Lung (tissue), 12 donors: ENCODE measurements around the gene SLC22A4. TPM values are rescaled to one million over a fixed set of nuclear protein-coding genes. Genes with fewer than 3 reads are reported as not detected.

Experiments used
- ATAC-seq: fragments of 200-7000 bp; cut with Tn5 transposase; one replicate; pipeline ENCODE4 v1.9.1; 2020; ENCODE audit warnings: moderate number of reproducible peaks; ENCODE audit not compliant: insufficient read depth, low FRiP score
- DNase-seq, 3 donors: peaks; one replicate each; pipeline ENCODE4 v3.0.0-alpha.2; 2013 to 2017
- H3K27ac ChIP-seq, 2 donors: one replicate each; pipeline ENCODE4 v1.5.1; 2013; ENCODE audit warnings: mild to moderate bottlenecking in 2 of 2, moderate library complexity in 2 of 2, control low read depth in 1 of 2, inconsistent platforms in 1 of 2, low read depth in 1 of 2, low read length in 1 of 2
- H3K27me3 ChIP-seq, 3 donors: one replicate each; pipeline ENCODE4 v1.5.1; 2013; ENCODE audit warnings: low read length in 2 of 3; ENCODE audit not compliant: control insufficient read depth in 3 of 3, insufficient read depth in 3 of 3
- H3K36me3 ChIP-seq, 4 donors: one replicate each; pipeline ENCODE4 v1.5.1; 2013; ENCODE audit warnings: low read length in 4 of 4, mild to moderate bottlenecking in 1 of 4, moderate library complexity in 1 of 4; ENCODE audit not compliant: control insufficient read depth in 4 of 4, insufficient read depth in 4 of 4
- H3K4me1 ChIP-seq, 5 donors: one replicate each; pipeline ENCODE4 v1.5.1; 2013; ENCODE audit warnings: low read length in 5 of 5, mild to moderate bottlenecking in 2 of 5, moderate library complexity in 1 of 5; ENCODE audit not compliant: control insufficient read depth in 5 of 5, insufficient read depth in 5 of 5
- H3K4me3 ChIP-seq: one replicate; pipeline ENCODE4 v1.5.1; 2013; ENCODE audit warnings: mild to moderate bottlenecking, control low read depth, moderate library complexity
- H3K9ac ChIP-seq, 2 donors: one replicate each; pipeline ENCODE4 v1.5.1; 2013; ENCODE audit warnings: low read length in 2 of 2, control low read depth in 1 of 2; ENCODE audit not compliant: insufficient read depth in 1 of 2
- H3K9me3 ChIP-seq, 4 donors: one replicate each; pipeline ENCODE4 v1.5.1; 2013; ENCODE audit warnings: low read length in 3 of 4, mild to moderate bottlenecking in 1 of 4, moderate library complexity in 1 of 4; ENCODE audit not compliant: control insufficient read depth in 4 of 4, insufficient read depth in 3 of 4
- whole genome bisulfite sequencing, 2 donors: extraction: QIAGEN DNeasy Blood & Tissue Kit; methylation state at CpG; one replicate each; pipeline ENCODE4 v1.1.7; 2013; 5-methylcytosine and 5-hydroxymethylcytosine counted together
- polyA plus RNA-seq, 2 donors: library from polyadenylated mRNA; stranded (reverse); fragments of 200-250 nt; gene quantifications; one replicate each; pipeline ENCODE4 v1.2.1, GENCODE V29; 2013
- total RNA-seq, 2 donors: library from RNA; depleted of rRNA in 1 of 2; stranded (reverse); fragments of >200 nt in 1 of 2; gene quantifications; one replicate each; pipeline ENCODE4 v1.2.1, GENCODE V29; 2014 to 2021
- TF ChIP-seq, protein P1 (sequence below): IDR thresholded peaks from 2 replicates; pipeline ENCODE4 v1.5.1; 2012; ENCODE audit warnings: mild to moderate bottlenecking; ENCODE audit errors: control extremely low read depth, extremely low read depth
- donor health status: control.
- donor health status: control.
- donor health status: Bipolar disorder and iron deficiency.
- donor health status: healthy.
- donor health status: DM: yes; HTN: yes; CAD: no.

The SLC22A4 gene
- total and polyA plus RNA-seq, 4 donors: 3.6 to 18.1 (median 13.3) TPM

DNA sequence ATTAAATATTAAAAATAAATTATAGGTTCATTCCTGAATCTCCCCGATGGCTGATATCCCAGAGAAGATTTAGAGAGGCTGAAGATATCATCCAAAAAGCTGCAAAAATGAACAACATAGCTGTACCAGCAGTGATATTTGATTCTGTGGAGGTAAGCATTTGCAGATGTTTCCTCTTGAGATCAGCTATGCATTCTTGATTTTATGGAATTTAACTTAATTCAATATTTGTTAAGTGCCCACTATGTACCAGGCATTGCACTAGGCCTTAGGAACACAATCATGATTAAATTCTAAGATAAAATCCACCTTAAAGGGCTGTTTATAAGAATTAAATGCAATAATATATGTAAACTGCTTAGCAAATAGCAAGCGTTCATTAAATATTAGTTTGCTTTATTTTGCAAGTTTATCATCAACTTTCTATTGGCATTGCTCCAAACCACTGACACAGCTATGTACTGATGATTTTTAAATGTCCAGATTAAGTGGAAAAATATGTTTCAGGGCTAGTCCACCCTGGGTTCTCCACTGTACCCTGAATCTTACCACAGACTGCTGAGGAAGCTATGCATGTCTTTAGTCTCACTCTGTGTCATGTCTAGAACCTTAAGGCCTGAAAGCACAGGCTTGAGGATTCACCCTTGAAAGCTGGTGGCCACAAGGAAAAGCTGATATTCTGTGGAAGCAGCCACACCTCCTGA, 33.2 kb downstream of the SLC22A4 start:
- Histone ChIP-seq H3K9ac (no peak overlapping the region), H3K4me1 (peaks cover 0 to 8% (median 6%) of the 10 kb centered on the region in 5 donors), H3K9me3 (no peaks in the 10 kb centered on the region), H3K27me3 (no peaks in the 10 kb centered on the region), H3K27ac (no peak overlapping the region), H3K36me3 (peaks cover 0 to 25% (median 7%) of the 10 kb centered on the region in 4 donors), H3K4me3 (no peak overlapping the region)
- DNase-seq: peak in 2 of 3 donors; percentile 55 to 66
- TF ChIP-seq, protein P1, sequence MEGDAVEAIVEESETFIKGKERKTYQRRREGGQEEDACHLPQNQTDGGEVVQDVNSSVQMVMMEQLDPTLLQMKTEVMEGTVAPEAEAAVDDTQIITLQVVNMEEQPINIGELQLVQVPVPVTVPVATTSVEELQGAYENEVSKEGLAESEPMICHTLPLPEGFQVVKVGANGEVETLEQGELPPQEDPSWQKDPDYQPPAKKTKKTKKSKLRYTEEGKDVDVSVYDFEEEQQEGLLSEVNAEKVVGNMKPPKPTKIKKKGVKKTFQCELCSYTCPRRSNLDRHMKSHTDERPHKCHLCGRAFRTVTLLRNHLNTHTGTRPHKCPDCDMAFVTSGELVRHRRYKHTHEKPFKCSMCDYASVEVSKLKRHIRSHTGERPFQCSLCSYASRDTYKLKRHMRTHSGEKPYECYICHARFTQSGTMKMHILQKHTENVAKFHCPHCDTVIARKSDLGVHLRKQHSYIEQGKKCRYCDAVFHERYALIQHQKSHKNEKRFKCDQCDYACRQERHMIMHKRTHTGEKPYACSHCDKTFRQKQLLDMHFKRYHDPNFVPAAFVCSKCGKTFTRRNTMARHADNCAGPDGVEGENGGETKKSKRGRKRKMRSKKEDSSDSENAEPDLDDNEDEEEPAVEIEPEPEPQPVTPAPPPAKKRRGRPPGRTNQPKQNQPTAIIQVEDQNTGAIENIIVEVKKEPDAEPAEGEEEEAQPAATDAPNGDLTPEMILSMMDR: no peak
- 82 to 87% methylated on average over 2 of the region's 2 CpGs for WGBS, 2 donors
- ATAC-seq: no peak

DNA sequence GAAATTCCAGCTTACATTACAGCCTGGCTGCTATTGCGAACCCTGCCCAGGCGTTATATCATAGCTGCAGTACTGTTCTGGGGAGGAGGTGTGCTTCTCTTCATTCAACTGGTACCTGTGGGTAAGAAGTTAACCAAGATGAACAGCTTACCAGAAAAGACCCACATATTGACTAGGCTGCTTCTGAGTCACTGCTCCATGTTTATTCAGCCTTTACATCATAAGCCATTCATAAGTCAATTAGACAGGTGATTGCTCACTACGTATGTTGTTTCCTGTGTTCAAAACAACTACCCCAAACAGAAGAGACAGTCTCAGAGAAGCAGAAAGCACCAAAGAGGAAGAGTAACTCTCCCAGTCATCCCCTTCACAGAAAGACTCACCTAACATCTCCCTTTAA, 40.6 kb downstream of the SLC22A4 start:
- 84 to 86% methylated on average over 3 of the region's 3 CpGs for WGBS, 2 donors
- no peaks in the 10 kb centered on the region for H3K9me3 ChIP-seq
- no peak for ATAC-seq
- H3K36me3 ChIP-seq: peaks cover 0 to 24% (median 3%) of the 10 kb centered on the region in 4 donors
- no peak for DNase-seq
- no peaks in the 10 kb centered on the region for H3K27me3 ChIP-seq
- no peak overlapping the region for H3K9ac ChIP-seq
- TF ChIP-seq, protein P1: no peak
- no peak overlapping the region for H3K27ac ChIP-seq
- H3K4me3 ChIP-seq: no peak overlapping the region
- no peaks in the 10 kb centered on the region for H3K4me1 ChIP-seq

DNA sequence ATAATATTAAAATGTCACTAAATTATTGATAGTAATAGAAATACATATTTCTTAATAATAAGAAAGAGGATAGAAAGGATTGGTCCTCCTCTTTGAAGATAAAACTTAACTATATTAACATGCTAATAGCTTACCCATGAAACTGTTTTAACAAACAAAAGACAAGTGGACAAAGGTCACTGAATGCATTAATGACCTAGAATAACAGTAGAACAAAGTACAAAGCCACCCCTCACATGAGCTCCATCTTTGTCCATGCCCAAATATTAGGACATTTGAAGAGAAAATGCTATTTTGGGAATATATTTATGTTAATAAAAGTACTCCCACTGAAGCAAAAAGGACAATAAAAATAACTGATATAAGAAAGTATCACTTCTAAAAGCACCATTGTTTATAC, 41.2 kb downstream of the SLC22A4 start:
- TF ChIP-seq, protein P1: no peak
- no peak for DNase-seq
- Histone ChIP-seq H3K27ac (no peak overlapping the region), H3K9ac (no peak overlapping the region), H3K27me3 (no peaks in the 10 kb centered on the region), H3K36me3 (peaks cover 0 to 21% (median 2%) of the 10 kb centered on the region in 4 donors), H3K4me3 (no peak overlapping the region), H3K4me1 (no peaks in the 10 kb centered on the region), H3K9me3 (no peaks in the 10 kb centered on the region)
- no peak for ATAC-seq

DNA sequence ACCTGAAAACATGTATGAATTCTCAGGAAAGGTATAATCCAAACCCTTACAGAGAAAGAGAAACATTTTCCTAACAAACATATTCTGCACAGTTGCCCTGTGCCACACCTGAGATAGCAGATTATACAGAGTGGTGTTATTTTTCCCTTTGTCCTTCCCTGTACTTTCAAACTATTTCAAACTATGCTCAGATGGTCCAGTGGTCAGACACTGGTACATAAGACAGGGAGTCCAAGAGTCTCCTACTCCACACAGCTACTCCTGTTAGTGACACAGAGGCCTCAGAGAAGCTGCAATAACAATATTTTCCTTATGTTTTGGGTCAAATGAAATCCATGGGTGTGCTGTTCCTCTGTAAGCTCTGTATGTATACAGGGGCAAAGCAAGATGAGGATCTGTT, 45.3 kb downstream of the SLC22A4 start:
- Histone ChIP-seq H3K4me1 (no peaks in the 10 kb centered on the region), H3K4me3 (no peak overlapping the region), H3K9ac (no peak overlapping the region), H3K9me3 (no peaks in the 10 kb centered on the region), H3K36me3 (peaks cover 0 to 5% (median 2%) of the 10 kb centered on the region in 4 donors), H3K27me3 (no peaks in the 10 kb centered on the region), H3K27ac (no peak overlapping the region)
- DNase-seq: no peak
- no peak for ATAC-seq
- TF ChIP-seq, protein P1: no peak
